Esophagus muscularis mucosa (tissue), 4 donors: Measurements from ENCODE around the gene FXYD5.

Experiments
- CTCF ChIP-seq, 3 experiments: fragments of 200-600 bp in 2 of 3; fragments of 450-650 bp in 1 of 3; sonication (generic) in 2 of 3; IDR thresholded peaks; one replicate each; pipeline ENCODE4 v1.5.1; 2017 to 2019; ENCODE audit warnings: antibody characterized with exemption in 3 of 3, mild to moderate bottlenecking in 2 of 3, moderate library complexity in 1 of 3
- EP300 ChIP-seq: sonication (generic); formaldehyde crosslinking; IDR thresholded peaks from one replicate; pipeline ENCODE4 v1.6.1; 2017; ENCODE audit warnings: antibody characterized with exemption
- POLR2A ChIP-seq: fragments of 450-650 bp; IDR thresholded peaks from one replicate; pipeline ENCODE4 v1.6.1; 2017; ENCODE audit warnings: antibody characterized with exemption, moderate library complexity, mild to moderate bottlenecking, low read depth
- POLR2AphosphoS5 ChIP-seq, 2 donors: sonication (generic); formaldehyde crosslinking; IDR thresholded peaks; one replicate each; pipeline ENCODE4 v1.6.1; 2017; ENCODE audit warnings: antibody characterized with exemption in 2 of 2

GRCh38 chr19:35117799-35118198 lies 36.7 kb upstream of the FXYD5 start:
- TF ChIP-seq CTCF (IDR thresholded peaks at IDR 0.05): no peak
- no peak for TF ChIP-seq EP300
- TF ChIP-seq POLR2A: no peak
- TF ChIP-seq POLR2AphosphoS5 (IDR thresholded peaks at IDR 0.05): no peak
